Measurements from ENCODE around the gene FSIP1. TPM values are rescaled to one million over a fixed set of nuclear protein-coding genes. Genes with fewer than 3 reads are reported as not detected.

The FSIP1 gene
- total RNA-seq, 4 donors from 2014 or later: 0.83 to 4.6 (median 1.4) TPM

DNA sequence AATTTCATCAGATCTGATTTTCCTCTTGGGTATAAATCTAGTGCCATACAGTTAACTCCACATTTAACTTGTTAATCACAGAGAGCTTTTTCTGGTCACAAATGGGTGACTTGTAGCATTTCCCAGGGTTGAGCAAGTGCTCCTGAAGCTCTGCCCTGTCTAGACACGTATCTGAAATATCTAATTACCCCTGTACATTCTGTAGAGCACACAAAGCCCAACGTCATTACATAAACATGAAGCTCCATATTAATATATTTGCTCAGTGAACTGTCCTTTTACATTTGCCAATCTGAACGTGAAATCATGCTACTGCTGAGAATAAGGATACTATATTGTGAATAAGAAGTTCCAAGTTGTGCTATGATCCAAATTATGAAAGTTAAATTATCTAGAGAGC, 152.7 kb downstream of the FSIP1 start:
- no peaks in the 10 kb centered on the region for H3K36me3 ChIP-seq
- H3K4me1 ChIP-seq: peaks cover 29 to 43% (median 35%) of the 10 kb centered on the region in 4 donors
- H3K27ac ChIP-seq (replicated peaks in 1 of 4): no peak overlapping the region
- H3K4me3 ChIP-seq: no peak overlapping the region
- H3K9me3 ChIP-seq: no peaks in the 10 kb centered on the region
- intact Hi-C loops (cut with DNase I): no loop called here
- TF ChIP-seq POLR2A (IDR thresholded peaks at IDR 0.05; ENCODE audit: low read depth): no peak
- TF ChIP-seq, protein P1, sequence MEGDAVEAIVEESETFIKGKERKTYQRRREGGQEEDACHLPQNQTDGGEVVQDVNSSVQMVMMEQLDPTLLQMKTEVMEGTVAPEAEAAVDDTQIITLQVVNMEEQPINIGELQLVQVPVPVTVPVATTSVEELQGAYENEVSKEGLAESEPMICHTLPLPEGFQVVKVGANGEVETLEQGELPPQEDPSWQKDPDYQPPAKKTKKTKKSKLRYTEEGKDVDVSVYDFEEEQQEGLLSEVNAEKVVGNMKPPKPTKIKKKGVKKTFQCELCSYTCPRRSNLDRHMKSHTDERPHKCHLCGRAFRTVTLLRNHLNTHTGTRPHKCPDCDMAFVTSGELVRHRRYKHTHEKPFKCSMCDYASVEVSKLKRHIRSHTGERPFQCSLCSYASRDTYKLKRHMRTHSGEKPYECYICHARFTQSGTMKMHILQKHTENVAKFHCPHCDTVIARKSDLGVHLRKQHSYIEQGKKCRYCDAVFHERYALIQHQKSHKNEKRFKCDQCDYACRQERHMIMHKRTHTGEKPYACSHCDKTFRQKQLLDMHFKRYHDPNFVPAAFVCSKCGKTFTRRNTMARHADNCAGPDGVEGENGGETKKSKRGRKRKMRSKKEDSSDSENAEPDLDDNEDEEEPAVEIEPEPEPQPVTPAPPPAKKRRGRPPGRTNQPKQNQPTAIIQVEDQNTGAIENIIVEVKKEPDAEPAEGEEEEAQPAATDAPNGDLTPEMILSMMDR (IDR thresholded peaks at IDR 0.05): no peak
- TF ChIP-seq EP300 (IDR thresholded peaks at IDR 0.05): no peak
- no peak for TF ChIP-seq POLR2AphosphoS5 (IDR thresholded peaks at IDR 0.05)
- H3K27me3 ChIP-seq: no peaks in the 10 kb centered on the region
- WGBS: 95% methylated on average over 3 of the region's 3 CpGs
- no peak for DNase-seq (ENCODE audit: extremely low spot score)

DNA sequence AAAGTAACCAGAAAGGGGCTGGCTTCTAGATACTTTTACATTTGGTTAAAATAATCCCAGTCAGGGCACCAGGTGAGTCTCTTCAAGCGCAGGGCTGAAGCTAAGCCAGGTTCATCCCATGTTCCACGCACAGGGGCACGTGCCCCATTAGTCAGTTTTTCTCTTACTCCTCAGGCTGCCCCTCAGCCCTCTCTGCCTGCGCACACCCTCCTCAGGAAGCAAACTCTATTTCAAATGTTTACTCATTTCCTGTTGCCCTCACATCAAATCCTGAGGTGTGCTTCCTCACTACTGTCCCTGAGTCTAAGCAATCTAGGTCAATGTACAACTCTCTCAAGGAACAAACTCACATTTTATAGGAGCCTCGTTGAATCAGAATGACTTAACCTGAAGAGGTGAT, 153.3 kb downstream of the FSIP1 start:
- H3K27me3 ChIP-seq: no peaks in the 10 kb centered on the region
- DNase-seq (ENCODE audit: extremely low spot score): no peak
- intact Hi-C loops (cut with DNase I): no loop called here
- no peak for TF ChIP-seq POLR2AphosphoS5 (IDR thresholded peaks at IDR 0.05)
- TF ChIP-seq POLR2A (IDR thresholded peaks at IDR 0.05; ENCODE audit: low read depth): no peak
- TF ChIP-seq EP300 (IDR thresholded peaks at IDR 0.05): no peak
- TF ChIP-seq, protein P1 (IDR thresholded peaks at IDR 0.05): no peak
- WGBS: 84% methylated on average over 5 of the region's 5 CpGs
- no peaks in the 10 kb centered on the region for H3K36me3 ChIP-seq
- H3K4me3 ChIP-seq: no peak overlapping the region
- no peaks in the 10 kb centered on the region for H3K9me3 ChIP-seq
- peak overlapping the region in 2 of 4 donors; percentile 2 to 14 for H3K27ac ChIP-seq (replicated peaks in 1 of 4)
- peaks cover 34 to 49% (median 40%) of the 10 kb centered on the region in 4 donors for H3K4me1 ChIP-seq

DNA sequence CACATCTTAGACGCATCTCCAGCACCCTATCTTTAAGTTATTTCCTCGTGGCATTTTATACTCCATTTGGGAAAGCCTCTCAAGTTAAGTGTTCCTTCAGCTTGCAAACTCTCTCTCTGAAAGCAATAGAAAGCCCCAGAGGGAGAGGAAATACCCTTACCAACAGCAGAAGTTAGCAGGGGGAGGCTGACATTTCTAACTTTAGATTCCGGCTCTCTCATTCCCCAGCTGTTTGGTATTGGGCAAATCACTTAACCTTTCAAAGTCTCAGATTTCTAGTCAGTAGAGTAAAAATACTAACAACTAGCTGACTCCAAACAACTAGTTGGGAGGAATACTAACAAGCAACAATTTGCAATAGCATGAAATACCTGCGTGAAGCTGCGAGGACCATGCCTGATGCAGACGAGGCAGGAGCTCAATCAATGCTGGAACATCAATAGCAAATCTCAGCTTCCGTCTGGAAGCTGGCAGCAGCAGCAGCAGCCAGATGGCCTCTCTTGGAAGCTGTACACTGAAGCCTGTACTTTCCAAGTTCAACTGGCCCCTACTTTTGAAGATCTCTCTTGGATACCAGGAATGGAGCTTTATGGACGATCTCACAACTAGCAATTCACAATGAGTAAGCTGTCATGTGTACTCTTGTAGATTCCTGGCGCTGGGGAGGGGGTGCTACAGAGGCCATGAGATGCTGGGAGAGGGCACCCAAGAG, 153.9 kb downstream of the FSIP1 start:
- WGBS: 53% methylated on average over 8 of the region's 9 CpGs
- Histone ChIP-seq H3K36me3 (no peaks in the 10 kb centered on the region), H3K4me3 (no peak overlapping the region), H3K9me3 (no peaks in the 10 kb centered on the region), H3K4me1 (peaks cover 41 to 55% (median 47%) of the 10 kb centered on the region in 4 donors), H3K27ac (replicated peaks in 1 of 4) (peak overlapping the region in 2 of 4 donors; percentile 2 to 14), H3K27me3 (no peaks in the 10 kb centered on the region)
- TF ChIP-seq EP300 (IDR thresholded peaks at IDR 0.05) (no peak), POLR2A (IDR thresholded peaks at IDR 0.05; ENCODE audit: low read depth) (no peak), POLR2AphosphoS5 (IDR thresholded peaks at IDR 0.05) (no peak)
- TF ChIP-seq, protein P1 (IDR thresholded peaks at IDR 0.05): no peak
- DNase-seq (ENCODE audit: extremely low spot score): no peak
- intact Hi-C loops (cut with DNase I): no loop called here

DNA sequence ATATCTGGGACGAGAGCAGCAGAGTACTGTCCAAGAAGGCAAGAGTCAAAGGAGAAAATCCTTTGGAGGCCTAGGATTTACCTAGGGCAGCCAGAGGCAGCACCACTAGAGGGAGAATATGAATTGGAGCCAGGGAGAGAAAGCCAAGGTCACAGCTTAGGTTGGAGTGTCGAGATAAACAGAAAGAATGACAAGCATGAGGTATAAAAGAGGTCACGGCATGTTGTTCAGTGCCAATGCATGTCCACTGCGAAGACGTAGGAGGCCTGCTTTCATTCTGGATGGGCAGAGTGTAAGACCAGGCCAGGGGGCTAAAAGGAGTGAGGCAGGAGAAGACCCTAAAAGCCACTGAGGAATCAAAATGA, 154.5 kb downstream of the FSIP1 start:
- intact Hi-C loops (cut with DNase I): no loop called here
- 62% methylated on average over 5 of the region's 5 CpGs for WGBS
- Histone ChIP-seq H3K27me3 (no peaks in the 10 kb centered on the region), H3K36me3 (no peaks in the 10 kb centered on the region), H3K27ac (replicated peaks in 1 of 4) (peak overlapping the region in 2 of 4 donors; percentile 1 to 2), H3K4me3 (no peak overlapping the region), H3K9me3 (no peaks in the 10 kb centered on the region), H3K4me1 (peaks cover 44 to 56% (median 48%) of the 10 kb centered on the region in 4 donors)
- TF ChIP-seq POLR2A (IDR thresholded peaks at IDR 0.05; ENCODE audit: low read depth): no peak
- TF ChIP-seq, protein P1 (IDR thresholded peaks at IDR 0.05): peak in 2 of 3 experiments; percentile 14 to 42
- DNase-seq (ENCODE audit: extremely low spot score): no peak
